ENCODE results near the gene PRTN3.

Gene PRTN3

DNA sequence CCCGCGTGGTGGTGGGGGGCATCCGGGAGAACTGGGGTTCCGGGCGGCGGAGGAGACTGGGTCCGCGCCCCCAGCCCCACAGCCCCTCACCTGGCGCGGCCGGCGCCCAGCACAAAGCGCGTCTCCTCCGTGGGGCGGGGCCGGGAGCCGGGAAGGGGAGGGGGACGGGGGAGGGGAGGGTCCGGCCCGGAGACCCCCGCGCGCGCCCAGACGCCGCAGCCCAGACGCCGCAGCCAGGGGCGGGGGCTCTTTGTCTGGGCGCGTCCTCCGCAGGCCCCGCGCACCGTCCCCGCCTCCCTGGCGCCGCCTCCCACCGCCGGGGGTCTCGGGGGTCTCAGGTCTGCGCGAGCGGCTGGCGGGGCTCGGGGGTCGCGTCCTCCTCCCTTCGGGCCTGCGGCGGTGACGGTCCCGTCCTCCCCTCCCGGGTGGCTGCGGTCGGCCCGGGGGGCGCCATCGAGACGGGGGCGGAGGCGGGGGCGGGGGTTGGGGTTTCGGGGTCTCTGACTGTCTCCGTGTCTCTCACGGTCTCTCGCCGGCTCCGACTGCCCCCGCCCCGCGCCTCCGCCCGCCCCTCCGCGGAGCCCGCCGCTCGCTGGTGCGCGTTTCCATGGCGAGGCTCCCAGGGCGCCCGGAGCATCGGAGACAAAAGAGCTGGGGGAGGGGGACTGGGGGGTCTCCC lies 18.8 kb upstream of the PRTN3 start, which contains the start of gene PLPPR3:
PLPPR3 (minus strand) TSS at position 131 of the 679 bp plus-strand sequence. CDS start 396 bp downstream, outside the sequence.
- no peak for DNase-seq (ENCODE audit: extremely low spot score)
- POLR2A ChIA-PET = no interaction called here
- TF ChIP-seq HDGF (IDR thresholded peaks at IDR 0.05; ENCODE audit: borderline replicate concordance) (no peak), NFRKB (IDR thresholded peaks at IDR 0.05) (no peak), PKNOX1 (IDR thresholded peaks at IDR 0.05) (no peak), BHLHE40 (IDR thresholded peaks at IDR 0.05; ENCODE audit: borderline replicate concordance) (no peak), ARNT (IDR thresholded peaks at IDR 0.05) (no peak), FOXK2 (IDR thresholded peaks at IDR 0.05) (no peak), LEF1 (IDR thresholded peaks at IDR 0.05; ENCODE audit: borderline replicate concordance) (no peak), FOXA1 (IDR thresholded peaks at IDR 0.05) (no peak), FOXM1 (IDR thresholded peaks at IDR 0.05; ENCODE audit: borderline replicate concordance) (no peak), ELF4 (IDR thresholded peaks at IDR 0.05) (no peak), SUZ12 (IDR thresholded peaks at IDR 0.05) (no peak), L3MBTL2 (conservative IDR thresholded peaks at IDR 0.05) (no peak)
- CTCF ChIA-PET = no interaction called here

- ChIA-PET POLR2A (no interaction called here), CTCF (no interaction called here)
- TF ChIP-seq FOXA1 (IDR thresholded peaks at IDR 0.05) = no peak
- no peak for TF ChIP-seq ZNF384 (IDR thresholded peaks at IDR 0.05)
- no peak for TF ChIP-seq HDGF (IDR thresholded peaks at IDR 0.05; ENCODE audit: borderline replicate concordance)
- no peak for TF ChIP-seq FOXM1 (IDR thresholded peaks at IDR 0.05; ENCODE audit: borderline replicate concordance)
- DNase-seq (ENCODE audit: extremely low spot score) = no peak
Measured at GRCh38 chr19:823565-824121, 17.2 kb upstream of the PRTN3 start.

DNA sequence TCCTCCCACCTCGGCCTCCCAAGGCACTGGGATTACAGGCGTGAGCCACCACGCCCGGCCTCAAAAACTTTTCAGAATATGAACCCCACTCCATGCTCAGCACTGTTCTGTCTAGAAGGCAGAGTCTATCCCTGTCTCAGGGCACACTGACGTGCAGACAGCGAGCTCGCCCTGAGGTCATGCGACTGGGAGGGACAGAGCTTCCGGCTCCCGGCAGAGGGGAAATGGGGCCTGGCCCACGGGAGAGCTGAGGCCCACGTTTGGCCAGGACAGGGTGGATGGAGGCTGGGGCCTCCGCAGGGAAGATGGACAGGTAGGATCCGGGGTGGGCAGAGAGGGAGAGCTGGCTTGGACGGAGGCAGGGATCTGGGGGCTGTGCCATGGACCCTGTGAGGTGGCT lies 15.9 kb upstream of the PRTN3 start:
- CTCF ChIA-PET = no interaction called here
- DNase-seq (ENCODE audit: extremely low spot score) = no peak
- no peak for TF ChIP-seq FOXK2 (IDR thresholded peaks at IDR 0.05)
- POLR2A ChIA-PET = no interaction called here

DNA sequence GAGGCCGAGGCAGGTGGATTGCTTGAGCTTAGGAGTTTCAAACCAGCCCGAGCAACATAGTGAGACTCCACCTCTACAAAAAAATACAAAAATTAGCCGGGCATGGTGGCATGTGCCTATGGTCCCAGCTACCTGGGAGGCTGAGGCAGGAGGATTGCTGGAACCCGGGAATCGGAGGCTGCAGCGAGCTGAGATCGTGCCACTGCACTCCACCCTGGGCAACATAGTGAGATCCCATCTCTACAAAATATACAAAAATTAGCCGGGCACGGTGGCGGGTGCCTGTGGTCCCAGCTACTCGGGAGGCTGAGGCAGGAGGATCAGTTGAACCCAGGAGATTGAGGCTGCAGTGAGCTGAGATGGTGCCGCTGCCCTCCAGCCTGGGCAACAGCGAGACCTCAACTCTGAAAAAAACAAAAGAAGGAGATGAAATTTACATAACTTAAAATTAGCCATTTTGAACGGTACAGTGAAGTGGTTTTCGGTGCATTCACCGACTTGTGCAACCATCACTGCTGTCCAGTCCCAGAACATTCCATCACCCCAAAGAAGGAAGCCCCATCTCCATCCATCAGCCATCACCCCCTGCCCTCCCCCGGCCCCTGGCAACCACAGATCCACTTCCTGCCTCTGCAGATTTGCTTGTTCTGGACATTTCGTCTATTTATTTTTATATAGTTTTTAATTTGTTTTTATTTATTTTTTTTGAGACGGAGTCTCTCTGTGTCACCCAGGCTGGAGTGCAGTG lies 14.7 kb upstream of the PRTN3 start:
- no peak for TF ChIP-seq CTBP1 (IDR thresholded peaks at IDR 0.05; ENCODE audit: borderline replicate concordance)
- TF ChIP-seq ELF4 (IDR thresholded peaks at IDR 0.05) = no peak
- no peak for TF ChIP-seq L3MBTL2 (conservative IDR thresholded peaks at IDR 0.05)
- TF ChIP-seq HDGF (IDR thresholded peaks at IDR 0.05; ENCODE audit: borderline replicate concordance) = no peak
- TF ChIP-seq ARNT (IDR thresholded peaks at IDR 0.05) = no peak
- no peak for TF ChIP-seq TARDBP (IDR thresholded peaks at IDR 0.05)
- ChIA-PET POLR2A (no interaction called here), CTCF (no interaction called here)
- DNase-seq (ENCODE audit: extremely low spot score) = no peak

DNA sequence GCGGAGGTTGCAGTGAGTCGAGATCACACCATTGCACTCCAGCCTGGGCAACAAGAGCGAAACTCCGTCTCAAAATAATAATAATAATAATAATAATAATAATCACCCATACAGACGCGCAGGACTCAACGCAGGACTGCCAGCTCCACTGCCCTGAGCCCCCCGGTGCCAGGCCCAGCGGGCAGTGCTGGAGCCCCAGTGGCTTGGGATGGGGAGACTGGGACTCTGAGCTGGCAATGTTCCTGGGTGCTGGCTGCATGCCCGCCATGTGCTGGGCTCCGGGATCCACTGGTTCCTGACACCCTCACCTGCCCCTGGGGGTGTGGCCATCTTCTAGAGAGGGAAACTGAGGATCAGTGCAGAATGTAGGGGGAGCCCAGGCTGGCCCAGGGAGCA lies 13.5 kb upstream of the PRTN3 start:
- TF ChIP-seq NFRKB (IDR thresholded peaks at IDR 0.05) = no peak
- TF ChIP-seq CTBP1 (IDR thresholded peaks at IDR 0.05; ENCODE audit: borderline replicate concordance) = no peak
- TF ChIP-seq SUZ12 (IDR thresholded peaks at IDR 0.05) = no peak
- TF ChIP-seq HDGF (IDR thresholded peaks at IDR 0.05; ENCODE audit: borderline replicate concordance) = no peak
- TF ChIP-seq FOXK2 (IDR thresholded peaks at IDR 0.05) = no peak
- TF ChIP-seq TARDBP (IDR thresholded peaks at IDR 0.05) = no peak
- TF ChIP-seq L3MBTL2 (conservative IDR thresholded peaks at IDR 0.05) = no peak
- CTCF ChIA-PET = no interaction called here
- DNase-seq (ENCODE audit: extremely low spot score) = no peak
- POLR2A ChIA-PET = interaction anchor here (1.3 kb wide), 1 partner anchor 31 kb away, joined by 3 read pairs; no protein-coding TSS in a partner anchor

- ChIA-PET CTCF (no interaction called here), POLR2A (interaction anchor here (1.3 kb wide), 1 partner anchor 31 kb away, joined by 3 read pairs; no protein-coding TSS in a partner anchor)
- TF ChIP-seq L3MBTL2 (conservative IDR thresholded peaks at IDR 0.05) (no peak), FOXA1 (IDR thresholded peaks at IDR 0.05) (no peak), HDGF (IDR thresholded peaks at IDR 0.05; ENCODE audit: borderline replicate concordance) (no peak), ARNT (IDR thresholded peaks at IDR 0.05) (no peak)
- no peak for DNase-seq (ENCODE audit: extremely low spot score)
Measured at GRCh38 chr19:827710-828321, 13.0 kb upstream of the PRTN3 start, which contains the start of gene AZU1. AZU1 (plus strand) TSS chr19:827837; CDS start chr19:827847, 10 bp downstream.

GRCh38 chr19:829129-829758 lies 11.6 kb upstream of the PRTN3 start:
- ChIA-PET CTCF (no interaction called here), POLR2A (no interaction called here)
- no peak for TF ChIP-seq HDGF (IDR thresholded peaks at IDR 0.05; ENCODE audit: borderline replicate concordance)
- no peak for TF ChIP-seq SP1 (IDR thresholded peaks at IDR 0.05)
- no peak for TF ChIP-seq L3MBTL2 (conservative IDR thresholded peaks at IDR 0.05)
- TF ChIP-seq ELF4 (IDR thresholded peaks at IDR 0.05) = no peak
- TF ChIP-seq FOXK2 (IDR thresholded peaks at IDR 0.05) = no peak
- no peak for TF ChIP-seq NFRKB (IDR thresholded peaks at IDR 0.05)
- TF ChIP-seq ZNF384 (IDR thresholded peaks at IDR 0.05) = no peak
- DNase-seq (ENCODE audit: extremely low spot score) = no peak
